ENCODE measurements around the gene SMAD3.

The SMAD3 gene

GRCh38 chr15:67036775-67037555 is 28.4 kb upstream of the SMAD3 start:
- no peak for DNase-seq (ENCODE audit: low read depth in 2 of 2)

- DNase-seq (ENCODE audit: low read depth in 2 of 2): no peak
Observed at GRCh38 chr15:67037694-67038093, 27.7 kb upstream of the SMAD3 start.

- DNase-seq (ENCODE audit: low read depth in 2 of 2): no peak
Observed at GRCh38 chr15:67038736-67039135, 26.7 kb upstream of the SMAD3 start.

GRCh38 chr15:67039384-67040075 is 25.9 kb upstream of the SMAD3 start:
- DNase-seq (ENCODE audit: low read depth in 2 of 2): no peak

GRCh38 chr15:67040277-67040676 is 25.1 kb upstream of the SMAD3 start:
- DNase-seq (ENCODE audit: low read depth in 2 of 2): no peak

- DNase-seq (ENCODE audit: low read depth in 2 of 2): no peak
Observed at GRCh38 chr15:67042551-67043142, 22.8 kb upstream of the SMAD3 start.

- no peak for DNase-seq (ENCODE audit: low read depth in 2 of 2)
Observed at GRCh38 chr15:67043939-67044771, 21.2 kb upstream of the SMAD3 start.

- no peak for DNase-seq (ENCODE audit: low read depth in 2 of 2)
Observed at GRCh38 chr15:67047149-67047661, 18.2 kb upstream of the SMAD3 start.

GRCh38 chr15:67048281-67049279 is 16.8 kb upstream of the SMAD3 start:
- no peak for DNase-seq (ENCODE audit: low read depth in 2 of 2)

- no peak for DNase-seq (ENCODE audit: low read depth in 2 of 2)
Observed at GRCh38 chr15:67049351-67050044, 15.9 kb upstream of the SMAD3 start.

- DNase-seq (ENCODE audit: low read depth in 2 of 2): no peak
Observed at GRCh38 chr15:67050062-67050461, 15.3 kb upstream of the SMAD3 start.

- no peak for DNase-seq (ENCODE audit: low read depth in 2 of 2)
Observed at GRCh38 chr15:67050522-67051087, 14.8 kb upstream of the SMAD3 start.

GRCh38 chr15:67051088-67052045 is 14.0 kb upstream of the SMAD3 start:
- no peak for DNase-seq (ENCODE audit: low read depth in 2 of 2)

GRCh38 chr15:67054676-67055075 is 10.7 kb upstream of the SMAD3 start:
- DNase-seq (ENCODE audit: low read depth in 2 of 2): no peak

GRCh38 chr15:67059127-67059553 is 6.3 kb upstream of the SMAD3 start:
- DNase-seq (ENCODE audit: low read depth in 2 of 2): no peak

GRCh38 chr15:67061811-67062368 is 3.5 kb upstream of the SMAD3 start:
- no peak for DNase-seq (ENCODE audit: low read depth in 2 of 2)

- no peak for DNase-seq (ENCODE audit: low read depth in 2 of 2)
Observed at GRCh38 chr15:67062369-67062985, 2.9 kb upstream of the SMAD3 start.
